GM10847 (cell line): ENCODE measurements around the gene SORCS2.

ENCODE experiments used
- POLR2A ChIP-seq: IDR thresholded peaks from 2 replicates; pipeline ENCODE4 v1.6.1; 2011; ENCODE audit not compliant: insufficient read length; ENCODE audit errors: extremely low read depth

Gene SORCS2

DNA sequence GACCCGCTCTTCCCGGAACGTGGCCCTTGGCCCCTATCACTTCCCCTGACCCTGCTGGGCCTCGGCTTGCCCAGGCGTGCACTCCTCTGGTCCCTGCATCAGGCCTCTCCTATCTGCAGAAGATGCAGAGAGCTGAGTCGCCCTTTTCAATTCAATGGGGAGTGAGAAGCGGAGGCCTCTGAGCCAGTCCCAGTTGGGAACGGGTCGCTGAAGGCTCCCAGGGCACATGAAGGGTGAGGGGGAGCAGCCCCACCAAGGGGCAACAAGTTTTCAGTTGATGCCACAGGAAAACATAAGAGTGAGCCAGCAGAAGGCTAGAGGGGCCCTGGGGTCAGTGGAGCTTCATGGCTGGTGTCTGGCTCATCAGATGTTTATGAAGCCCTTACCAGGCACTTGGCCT is 225.3 kb downstream of the SORCS2 start:
- no peak for TF ChIP-seq POLR2A

DNA sequence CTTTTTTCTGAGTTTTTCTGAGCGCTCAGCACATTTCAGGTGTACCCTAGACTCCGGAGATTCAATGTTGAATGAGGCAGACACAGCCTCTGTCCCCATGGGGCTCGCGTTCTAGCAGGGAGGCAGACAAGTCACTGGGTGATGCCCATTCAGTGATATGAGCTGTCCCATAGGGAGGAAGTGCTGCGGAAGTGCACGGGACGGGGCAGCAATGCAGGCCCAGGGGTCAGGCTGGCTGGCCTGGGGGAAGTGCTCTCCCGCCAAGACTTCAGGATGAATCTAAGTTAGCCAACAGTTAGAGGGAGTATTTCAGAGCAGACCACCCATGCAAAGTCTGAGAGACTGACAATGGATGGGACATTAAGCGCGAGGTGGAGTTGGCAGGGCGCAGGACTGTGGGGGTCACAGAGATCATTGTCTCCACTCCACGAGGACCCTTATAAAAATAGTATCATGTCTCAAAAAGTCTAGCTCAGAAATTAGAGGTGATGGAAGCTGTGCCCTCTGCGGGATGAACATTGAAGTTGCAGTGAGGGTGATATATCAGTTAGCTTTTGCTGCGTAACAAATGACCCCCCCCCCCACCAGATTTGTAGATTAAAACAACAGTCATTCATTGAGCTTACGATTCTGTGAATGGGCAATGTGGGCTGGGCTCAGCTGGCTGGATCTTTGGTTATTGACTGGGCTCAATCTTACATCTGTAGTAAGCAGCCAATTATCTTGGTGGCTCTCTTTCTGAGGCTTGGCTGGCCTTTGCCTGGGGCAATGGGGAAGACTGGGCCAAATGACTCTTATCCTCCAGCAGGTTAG is 226.0 kb downstream of the SORCS2 start:
- no peak for TF ChIP-seq POLR2A

DNA sequence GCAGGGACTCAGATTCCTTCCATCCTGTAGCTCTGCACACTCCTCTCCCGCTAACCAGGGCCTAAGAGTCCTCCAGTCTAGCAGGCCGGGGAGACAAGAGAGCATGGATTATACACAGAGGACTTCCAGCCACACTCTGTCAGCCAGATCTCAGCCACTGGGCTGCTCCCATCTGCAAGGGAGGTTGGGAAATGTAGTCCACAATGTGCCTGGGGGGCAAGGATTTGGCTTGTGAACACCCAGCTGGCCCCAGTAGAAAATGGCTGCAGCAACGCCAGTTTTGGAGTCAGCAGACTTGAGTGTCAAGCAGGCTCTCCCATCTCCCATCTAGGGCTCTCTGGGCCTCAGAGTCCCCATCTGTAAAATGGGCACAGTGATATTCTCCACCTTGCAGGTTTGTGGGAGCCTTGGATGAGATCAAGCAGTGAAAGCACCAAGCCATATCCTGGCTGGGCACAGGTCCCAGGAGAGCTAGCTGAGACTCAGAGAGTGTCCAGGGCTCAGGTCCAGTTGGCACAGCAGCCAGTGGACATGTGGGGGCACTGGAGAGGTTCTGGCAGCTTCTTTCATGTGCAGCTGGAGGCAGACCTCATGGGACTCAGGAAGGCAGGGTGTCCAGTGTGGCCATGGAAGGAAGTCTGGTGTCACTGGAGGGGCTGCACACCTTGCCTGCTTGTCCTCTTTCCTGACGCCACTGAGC is 227.8 kb downstream of the SORCS2 start:
- no peak for TF ChIP-seq POLR2A

DNA sequence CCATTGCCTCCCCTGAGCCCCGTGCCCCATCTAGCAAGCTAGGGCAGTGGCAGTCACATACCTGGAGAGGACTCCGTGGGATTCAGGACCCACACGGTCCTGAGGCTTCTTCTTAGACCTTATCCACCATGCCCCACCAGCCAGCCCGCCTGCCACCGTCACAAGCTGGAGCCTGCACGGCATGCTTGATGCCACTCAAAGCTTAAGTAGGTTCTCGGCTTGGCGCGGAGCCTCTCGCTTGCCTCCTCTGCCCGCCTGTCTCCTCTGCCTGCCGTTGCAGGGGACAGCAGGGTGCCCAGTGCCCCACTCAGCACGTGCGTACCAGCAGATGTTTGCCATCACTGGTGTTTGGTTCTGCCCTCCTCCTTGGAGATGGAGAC is 228.3 kb downstream of the SORCS2 start:
- no peak for TF ChIP-seq POLR2A

DNA sequence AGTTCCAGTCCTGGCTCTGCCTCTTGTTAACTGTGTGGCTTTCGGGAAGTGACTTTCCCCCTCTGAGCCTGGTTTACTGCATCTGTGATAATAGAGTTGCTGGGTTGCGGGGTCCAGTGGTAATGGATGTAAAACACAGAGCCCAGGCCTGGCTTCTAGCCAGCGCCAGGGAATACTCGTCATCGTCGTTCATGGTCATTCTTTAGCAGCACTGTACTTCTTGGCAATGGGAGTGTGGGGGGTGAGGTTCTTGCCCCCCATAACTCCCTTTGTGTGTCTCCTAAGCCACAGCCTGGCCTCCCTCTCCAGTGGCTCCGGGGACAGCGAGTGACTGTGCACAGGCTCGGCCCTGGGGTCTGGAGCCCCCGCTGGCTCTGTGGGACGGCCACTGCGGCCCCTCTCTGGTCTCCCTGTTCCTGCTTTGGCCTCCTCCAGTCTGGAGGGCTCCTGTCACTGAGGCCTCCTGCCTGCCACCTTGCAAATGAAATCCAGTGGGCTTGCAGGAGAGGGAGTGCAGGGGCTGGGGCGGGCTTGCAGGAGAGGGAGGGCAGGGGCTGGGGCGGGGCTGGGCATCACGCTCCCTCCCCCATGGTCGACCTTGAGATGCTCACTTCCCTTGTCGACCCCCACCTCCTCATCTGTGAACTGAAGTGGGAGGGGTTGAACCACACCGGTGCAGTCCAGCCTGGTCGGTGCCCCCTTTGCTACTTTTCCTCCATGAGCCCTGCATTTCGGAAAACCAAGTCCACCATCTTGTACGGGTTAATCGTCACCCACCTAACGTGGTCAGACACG is 229.2 kb downstream of the SORCS2 start:
- no peak for TF ChIP-seq POLR2A

DNA sequence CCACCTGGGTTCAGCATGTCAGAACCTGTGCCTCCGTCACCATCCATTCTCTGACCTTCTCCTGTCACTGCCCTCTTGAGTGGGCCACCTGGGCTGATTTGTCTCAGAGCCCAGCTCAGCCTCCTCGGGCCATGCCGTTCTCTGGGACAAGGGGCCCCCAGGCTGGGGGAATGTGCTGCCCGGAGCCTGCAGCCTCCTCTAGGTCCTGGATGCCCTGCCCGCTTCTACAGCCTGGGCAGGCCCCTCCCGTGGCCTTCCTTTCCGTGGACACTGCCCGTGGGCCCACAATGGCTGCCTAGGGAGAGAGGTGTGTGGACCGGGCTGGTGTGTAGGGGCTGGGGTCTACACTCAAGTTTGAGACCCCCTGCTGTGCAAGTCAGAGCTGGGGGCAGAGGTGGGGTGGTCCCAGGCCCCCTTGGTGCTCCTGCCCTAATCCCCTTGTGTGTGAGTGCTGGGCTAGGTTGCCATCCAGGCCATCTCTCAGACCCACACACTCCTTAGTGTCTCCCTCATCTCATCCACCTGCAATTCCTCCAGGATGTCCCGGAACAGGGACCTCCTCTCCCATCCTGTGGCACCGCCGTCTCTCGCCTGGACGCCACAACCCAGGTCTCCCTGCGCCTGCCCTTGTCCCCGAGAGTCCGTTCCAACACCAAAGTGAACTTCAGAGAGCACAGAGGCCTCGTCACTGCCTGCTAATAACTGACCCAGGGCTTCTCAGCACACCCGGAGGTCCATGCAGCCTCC is 230.0 kb downstream of the SORCS2 start:
- TF ChIP-seq POLR2A: no peak

DNA sequence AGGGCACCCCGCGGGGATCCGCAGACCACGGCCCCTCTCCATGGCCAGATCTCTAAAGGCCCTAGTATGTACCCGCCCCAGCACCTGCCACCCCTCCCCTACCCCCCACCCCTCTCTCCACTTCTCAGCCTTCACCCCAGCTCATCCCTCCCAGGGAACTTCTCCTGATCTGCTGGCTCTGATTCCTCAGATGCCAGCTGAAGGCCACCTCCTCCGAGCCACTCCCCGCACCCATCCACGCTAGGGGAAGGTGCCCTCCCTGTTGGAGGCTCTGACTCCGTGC is 230.5 kb downstream of the SORCS2 start:
- no peak for TF ChIP-seq POLR2A

DNA sequence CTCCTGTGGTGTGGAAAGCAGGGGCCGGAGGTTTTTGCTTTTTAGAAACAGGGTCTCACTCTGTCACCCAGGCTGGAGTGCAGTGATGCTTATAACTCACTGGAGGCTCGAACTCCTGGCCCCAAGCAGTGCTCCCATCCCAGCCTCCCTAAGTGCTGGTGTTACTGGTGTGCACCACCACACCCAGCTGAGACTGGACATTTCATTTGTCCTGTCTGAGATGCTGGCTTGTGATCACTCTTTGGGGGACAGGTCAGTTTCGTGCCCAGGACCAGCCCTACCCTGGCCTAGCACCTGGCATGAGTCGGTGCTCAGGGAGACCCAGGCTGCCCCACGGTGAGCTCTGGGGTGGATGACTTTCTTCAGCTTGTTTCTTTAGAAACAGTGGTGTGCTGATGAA is 231.1 kb downstream of the SORCS2 start:
- TF ChIP-seq POLR2A: no peak

DNA sequence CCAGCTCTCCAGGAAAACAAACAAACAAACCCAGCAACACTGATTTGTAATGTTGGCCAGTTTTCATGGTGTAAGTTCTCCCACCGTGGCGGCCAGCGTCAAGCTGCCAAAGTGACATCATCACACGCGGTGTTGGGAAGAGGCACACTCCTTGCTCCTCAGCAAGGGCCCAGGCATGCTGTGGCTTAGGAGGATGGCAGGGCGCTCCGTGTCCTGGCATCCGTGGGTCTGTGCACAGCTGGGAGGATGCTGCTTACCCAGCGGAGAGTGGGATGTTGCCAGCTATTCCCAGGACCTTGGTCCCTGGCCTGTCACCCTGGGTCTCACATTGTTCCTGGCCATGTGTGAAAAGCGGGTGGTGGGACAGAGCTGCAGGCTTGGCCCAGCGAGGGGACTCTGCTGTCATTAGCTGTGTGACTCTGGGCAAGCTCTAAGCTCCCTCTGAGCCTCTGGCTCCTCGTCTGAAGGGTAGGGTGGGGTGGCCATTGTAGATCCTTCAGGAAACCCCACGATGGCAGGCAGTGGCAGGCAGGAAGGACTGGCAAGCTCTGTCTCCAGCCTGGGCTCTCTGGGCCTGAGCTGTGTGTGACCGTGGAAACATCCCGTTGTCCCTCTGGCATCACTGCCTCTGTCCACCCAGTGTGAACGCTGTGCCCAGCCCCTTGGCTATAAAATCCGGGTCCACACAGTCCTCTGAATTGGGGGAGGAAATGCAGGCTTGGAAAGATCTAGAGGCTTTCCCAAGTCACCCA is 231.6 kb downstream of the SORCS2 start:
- no peak for TF ChIP-seq POLR2A

DNA sequence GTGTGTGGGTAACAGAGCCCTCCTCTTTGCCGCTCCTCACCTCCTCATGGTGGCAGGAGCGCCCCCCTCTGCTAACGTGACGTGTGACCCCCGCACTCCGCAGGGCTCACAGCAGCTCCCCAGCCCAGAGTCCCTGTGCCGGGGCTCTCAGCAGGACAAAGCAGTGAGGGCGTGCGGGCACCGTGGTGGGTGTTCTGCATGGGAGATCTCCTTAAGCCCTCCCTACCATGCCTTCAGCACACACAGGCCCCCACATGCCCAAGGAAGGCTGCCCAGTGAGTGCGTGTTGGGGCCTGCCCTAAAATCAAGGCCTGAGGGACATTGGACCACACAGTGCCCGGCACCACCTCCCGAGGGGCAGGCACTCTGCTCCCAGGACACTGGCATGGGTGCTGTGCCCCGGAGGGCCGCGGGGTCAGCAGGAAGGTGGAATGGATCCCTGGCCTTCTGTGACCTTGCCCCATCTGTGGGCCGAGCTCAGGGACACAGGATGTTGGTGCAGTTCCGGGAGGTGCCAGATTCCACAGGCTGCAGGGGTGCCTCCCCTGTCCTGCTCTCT is 232.3 kb downstream of the SORCS2 start:
- no peak for TF ChIP-seq POLR2A

DNA sequence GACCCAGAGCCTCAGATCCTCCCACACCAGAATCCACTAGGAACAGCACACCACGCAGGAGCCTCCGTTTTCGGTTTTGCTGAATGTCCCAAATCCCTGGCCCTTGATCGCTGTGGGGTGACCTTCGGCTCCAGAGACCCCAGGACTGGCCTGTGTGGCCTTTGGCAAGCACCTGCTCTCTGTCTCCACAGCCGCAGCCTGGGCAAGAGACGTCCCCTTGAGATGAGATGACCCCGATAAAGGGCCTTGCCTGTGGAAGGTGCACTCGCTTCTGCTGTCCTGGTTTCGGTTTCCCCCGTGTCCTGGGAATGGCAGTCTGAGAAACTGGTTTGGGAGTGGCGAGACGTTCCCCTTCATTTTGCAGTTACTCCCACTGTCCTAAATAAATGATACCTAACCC is 232.8 kb downstream of the SORCS2 start:
- TF ChIP-seq POLR2A: no peak

DNA sequence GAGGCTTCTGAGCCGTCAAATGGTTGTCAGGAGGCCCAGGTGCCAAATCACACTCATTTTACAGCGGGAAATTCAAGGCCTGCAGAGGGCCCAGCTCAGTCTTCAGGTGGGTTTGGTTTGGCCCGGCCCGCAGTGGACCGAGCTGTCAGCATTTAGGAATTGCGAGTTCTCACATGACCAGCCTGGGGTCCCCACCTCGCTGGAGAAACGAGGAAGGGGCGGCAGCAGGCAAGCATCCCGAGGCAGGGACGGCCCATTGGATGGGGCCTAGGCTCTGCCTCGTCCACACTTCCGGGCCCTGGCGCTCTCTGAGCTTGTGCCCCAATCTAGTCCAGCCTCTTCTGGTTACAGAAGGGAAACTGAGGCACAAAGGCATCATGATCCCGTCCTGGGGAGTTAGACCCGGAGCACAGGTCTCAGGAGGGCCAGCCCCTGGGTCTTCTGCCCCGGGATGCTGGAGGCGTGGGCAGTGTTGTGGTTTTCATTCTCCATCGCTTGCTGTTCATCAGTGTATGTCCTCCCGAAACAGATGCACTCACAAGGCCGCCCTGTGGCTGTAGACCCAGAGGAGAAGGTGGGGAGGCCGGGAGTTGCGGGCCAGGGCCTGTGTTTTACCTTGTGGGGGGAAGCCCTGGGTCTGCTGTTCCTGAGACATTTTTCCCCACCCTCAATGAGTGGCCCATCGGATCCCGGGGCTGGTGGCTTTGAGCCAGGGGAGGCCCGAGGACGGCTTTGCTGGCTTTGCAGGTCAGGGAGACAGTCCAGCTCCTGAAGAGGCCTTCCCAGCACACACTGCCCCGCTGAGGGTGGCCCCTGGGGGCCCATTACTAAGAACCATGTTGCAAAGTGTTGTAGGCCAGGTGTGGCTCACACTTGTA is 233.5 kb downstream of the SORCS2 start:
- no peak for TF ChIP-seq POLR2A

DNA sequence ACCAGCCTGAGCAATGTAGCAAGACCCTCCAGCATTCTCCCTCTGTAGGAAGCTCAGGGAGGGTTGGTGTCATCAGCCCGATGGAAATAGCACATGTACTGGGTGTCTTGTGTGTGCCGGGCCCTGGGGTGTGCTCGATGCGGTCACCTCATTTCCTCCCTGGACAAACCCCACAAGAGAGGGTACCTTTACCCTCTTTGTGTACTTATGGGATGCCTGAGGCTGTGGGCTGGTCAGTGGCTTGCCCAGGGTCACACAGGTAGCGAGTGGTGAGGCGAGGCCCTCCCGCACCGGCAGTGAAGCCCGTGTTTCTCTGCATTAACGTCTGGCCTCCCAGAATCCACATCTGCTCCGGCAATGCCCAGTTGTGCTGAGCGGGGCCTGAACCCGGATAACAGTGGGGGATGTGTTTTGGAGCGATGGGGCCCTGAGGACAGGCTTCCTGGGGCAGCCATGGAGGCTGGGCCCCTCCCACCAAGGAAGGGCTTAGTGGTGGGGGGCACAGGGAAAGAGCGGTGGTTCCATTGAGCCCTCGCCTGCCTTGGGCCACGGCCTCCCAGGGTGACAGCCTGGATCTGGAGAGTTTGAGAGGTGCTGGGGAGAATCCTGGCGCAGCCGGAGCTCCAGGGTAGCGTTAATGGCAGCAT is 234.3 kb downstream of the SORCS2 start:
- no peak for TF ChIP-seq POLR2A
